ENCODE results near the gene SHOC2. TPM values are rescaled to one million over a fixed set of nuclear protein-coding genes. Genes with fewer than 3 reads are reported as not detected.

Gene SHOC2
- total and polyA plus RNA-seq, 2 of the 4 experiments (the other 2 are of a cell fraction), result 13.4 to 47.5 TPM

DNA sequence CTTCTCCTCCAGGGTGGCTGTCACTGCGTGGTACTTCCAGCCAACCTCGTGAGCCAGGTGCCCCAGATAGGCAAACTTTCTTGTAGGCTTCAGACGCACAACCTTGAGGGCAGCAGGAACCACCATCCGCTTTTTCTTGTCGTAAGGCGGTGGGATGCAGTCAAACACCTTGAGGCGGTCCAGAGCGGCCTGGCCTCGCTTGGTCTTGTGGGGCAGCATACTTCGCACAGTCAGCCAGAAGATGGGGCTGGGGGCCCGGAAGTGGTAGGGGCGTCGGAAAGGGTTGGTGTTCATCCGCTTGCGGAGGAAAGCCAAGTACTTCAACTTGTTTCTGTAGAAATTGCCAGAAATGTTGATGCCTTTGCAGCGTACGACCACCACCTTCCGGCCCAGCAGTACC lies 17.4 kb downstream of the SHOC2 start:
- Histone ChIP-seq H2BK15ac (ENCODE audit: low read depth, low read length) (no peak overlapping the region), H3K14ac (replicated peaks; ENCODE audit: low read depth, low read length) (no peak overlapping the region), H3K23ac (ENCODE audit: low read depth, low read length) (no peak overlapping the region), H3K27ac (ENCODE audit: insufficient read depth, low read length) (no peak overlapping the region), H2AK5ac (ENCODE audit: low read depth, low read length) (no peak overlapping the region), H3K9me1 (ENCODE audit: insufficient read depth, low read length) (peaks cover 9% of the 10 kb centered on the region), H3K27me3 (ENCODE audit: control insufficient read depth, insufficient read depth, low read length) (no peaks in the 10 kb centered on the region), H2BK120ac (ENCODE audit: low read depth, low read length) (no peak overlapping the region), H3K4ac (ENCODE audit: low read depth, low read length) (no peak overlapping the region), H2AFZ (replicated peaks; ENCODE audit: low read length, poor library complexity) (no peak overlapping the region), H3K79me1 (ENCODE audit: low read depth in 1 of 2, low read length in 2 of 2) (peaks cover 11 to 48% of the 10 kb centered on the region in 2 experiments), H3K9me3 (ENCODE audit: control insufficient read depth, insufficient read depth, low read length) (no peaks in the 10 kb centered on the region), H3K4me3 (ENCODE audit: insufficient read depth, low read depth, low read length) (no peak overlapping the region), H4K5ac (ENCODE audit: low read depth, low read length) (no peak overlapping the region), H4K91ac (ENCODE audit: insufficient read depth, low read depth, low read length) (no peak overlapping the region), H4K8ac (ENCODE audit: low read depth in 2 of 2, low read length in 2 of 2) (no peak overlapping the region), H4K20me1 (ENCODE audit: insufficient read depth, low read length) (peaks cover 43% of the 10 kb centered on the region), H2AK9ac (replicated peaks; ENCODE audit: low read depth, low read length, poor library complexity) (no peak overlapping the region), H3K56ac (ENCODE audit: extremely low read depth, insufficient read depth, low read length) (no peak overlapping the region), H3K18ac (ENCODE audit: low read depth, low read length) (no peak overlapping the region), H3K9ac (ENCODE audit: low read depth, low read length) (no peak overlapping the region), H3K36me3 (ENCODE audit: control insufficient read depth, insufficient read depth, low read length) (peaks cover 5% of the 10 kb centered on the region; the same call in 1 of the 2 replicates), H2BK20ac (ENCODE audit: low read depth, low read length) (no peak overlapping the region), H2BK5ac (ENCODE audit: low read depth, low read length, poor library complexity, severe bottlenecking) (no peak overlapping the region), H3K4me1 (ENCODE audit: control insufficient read depth, insufficient read depth, low read length) (peaks cover 4% of the 10 kb centered on the region), H3K4me2 (ENCODE audit: low read depth, low read length) (no peak overlapping the region)
- intact Hi-C loops (cut with micrococcal nuclease) (no loop called here), dilution Hi-C loops (cut with HindIII; ENCODE audit: low sequenced_read_pairs, unreplicated experiment) (no loop called here), in situ Hi-C loops (cut with MboI; ENCODE audit: low sequenced_read_pairs) (no loop called here)
- ChIA-PET CTCF (no interaction called here), POLR2A (ENCODE audit: unreplicated experiment) (no interaction called here)
- 98% methylated on average over 15 of the region's 18 CpGs; no CpG with 5 or more reads in 1 of the 2 experiments for whole genome bisulfite sequencing, 2 experiments (ENCODE audit: extremely low coverage in 2 of 2, insufficient read length in 1 of 2)
- ATAC-seq (ENCODE audit: low read depth) (no peak), DNase-seq (no peak)
- TF ChIP-seq, protein P1, sequence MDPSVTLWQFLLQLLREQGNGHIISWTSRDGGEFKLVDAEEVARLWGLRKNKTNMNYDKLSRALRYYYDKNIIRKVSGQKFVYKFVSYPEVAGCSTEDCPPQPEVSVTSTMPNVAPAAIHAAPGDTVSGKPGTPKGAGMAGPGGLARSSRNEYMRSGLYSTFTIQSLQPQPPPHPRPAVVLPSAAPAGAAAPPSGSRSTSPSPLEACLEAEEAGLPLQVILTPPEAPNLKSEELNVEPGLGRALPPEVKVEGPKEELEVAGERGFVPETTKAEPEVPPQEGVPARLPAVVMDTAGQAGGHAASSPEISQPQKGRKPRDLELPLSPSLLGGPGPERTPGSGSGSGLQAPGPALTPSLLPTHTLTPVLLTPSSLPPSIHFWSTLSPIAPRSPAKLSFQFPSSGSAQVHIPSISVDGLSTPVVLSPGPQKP (IDR thresholded peaks at IDR 0.05; ENCODE audit: borderline replicate concordance, low read depth, low read length), result no peak
- TF ChIP-seq SMC3 (IDR thresholded peaks at IDR 0.05; ENCODE audit: low read depth, low read length) (no peak), POLR2A (IDR thresholded peaks at IDR 0.05; ENCODE audit: low read depth, low read length) (no peak), NFE2L2 (IDR thresholded peaks at IDR 0.05; ENCODE audit: low read depth, low read length) (no peak), CHD1 (IDR thresholded peaks at IDR 0.05; ENCODE audit: low read depth, low read length) (no peak), MAFK (IDR thresholded peaks at IDR 0.05; ENCODE audit: low read depth, low read length) (no peak), FOS (IDR thresholded peaks at IDR 0.05; ENCODE audit: low read depth, low read length) (no peak), MAZ (IDR thresholded peaks at IDR 0.05; ENCODE audit: borderline replicate concordance, low read depth, low read length) (no peak), CEBPB (IDR thresholded peaks at IDR 0.05; ENCODE audit: low read depth, low read length) (no peak), RCOR1 (IDR thresholded peaks at IDR 0.05; ENCODE audit: insufficient replicate concordance, low read length) (no peak)
- TF ChIP-seq, protein P2, sequence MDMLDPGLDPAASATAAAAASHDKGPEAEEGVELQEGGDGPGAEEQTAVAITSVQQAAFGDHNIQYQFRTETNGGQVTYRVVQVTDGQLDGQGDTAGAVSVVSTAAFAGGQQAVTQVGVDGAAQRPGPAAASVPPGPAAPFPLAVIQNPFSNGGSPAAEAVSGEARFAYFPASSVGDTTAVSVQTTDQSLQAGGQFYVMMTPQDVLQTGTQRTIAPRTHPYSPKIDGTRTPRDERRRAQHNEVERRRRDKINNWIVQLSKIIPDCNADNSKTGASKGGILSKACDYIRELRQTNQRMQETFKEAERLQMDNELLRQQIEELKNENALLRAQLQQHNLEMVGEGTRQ (IDR thresholded peaks at IDR 0.05; ENCODE audit: low read depth, low read length), result no peak
- TF ChIP-seq, protein P3, sequence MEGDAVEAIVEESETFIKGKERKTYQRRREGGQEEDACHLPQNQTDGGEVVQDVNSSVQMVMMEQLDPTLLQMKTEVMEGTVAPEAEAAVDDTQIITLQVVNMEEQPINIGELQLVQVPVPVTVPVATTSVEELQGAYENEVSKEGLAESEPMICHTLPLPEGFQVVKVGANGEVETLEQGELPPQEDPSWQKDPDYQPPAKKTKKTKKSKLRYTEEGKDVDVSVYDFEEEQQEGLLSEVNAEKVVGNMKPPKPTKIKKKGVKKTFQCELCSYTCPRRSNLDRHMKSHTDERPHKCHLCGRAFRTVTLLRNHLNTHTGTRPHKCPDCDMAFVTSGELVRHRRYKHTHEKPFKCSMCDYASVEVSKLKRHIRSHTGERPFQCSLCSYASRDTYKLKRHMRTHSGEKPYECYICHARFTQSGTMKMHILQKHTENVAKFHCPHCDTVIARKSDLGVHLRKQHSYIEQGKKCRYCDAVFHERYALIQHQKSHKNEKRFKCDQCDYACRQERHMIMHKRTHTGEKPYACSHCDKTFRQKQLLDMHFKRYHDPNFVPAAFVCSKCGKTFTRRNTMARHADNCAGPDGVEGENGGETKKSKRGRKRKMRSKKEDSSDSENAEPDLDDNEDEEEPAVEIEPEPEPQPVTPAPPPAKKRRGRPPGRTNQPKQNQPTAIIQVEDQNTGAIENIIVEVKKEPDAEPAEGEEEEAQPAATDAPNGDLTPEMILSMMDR (conservative IDR thresholded peaks at IDR 0.05; ENCODE audit: low read depth, low read length), result no peak
- no TSS peak for BruUV-seq (replicated peaks)

Data from IMR-90 (cell line).